Spleen (tissue), 7 donors: ENCODE measurements around the gene DPH2.

Source experiments
- POLR2A ChIP-seq, 3 donors: fragments of 450-650 bp; IDR thresholded peaks; one replicate each; pipeline ENCODE4 v1.5.1; 2017; ENCODE audit warnings: antibody characterized with exemption in 3 of 3, mild to moderate bottlenecking in 1 of 3
- POLR2AphosphoS5 ChIP-seq, 3 donors: sonication (generic); formaldehyde crosslinking; IDR thresholded peaks; one replicate each; pipeline ENCODE4 v1.5.1; 2017; ENCODE audit warnings: antibody characterized with exemption in 3 of 3
- TF ChIP-seq, protein P1 (sequence below), 11 experiments: fragments of 200-600 bp in 7 of 11; fragments of 450-650 bp in 4 of 11; sonication (generic) in 4 of 11; IDR thresholded peaks in 8 of 11; conservative IDR thresholded peaks in 3 of 11; 1 replicate in 7 of 11; 2 replicates in 4 of 11; pipeline versions ENCODE4 v1.4.0 to v1.8.0; 2016 to 2021; ENCODE audit warnings: antibody characterized with exemption in 11 of 11, inconsistent platforms in 4 of 11, mild to moderate bottlenecking in 1 of 11
- donor health status: DM: no; HTN: no; CAD: no; lungs with moderate emphysema.
- donor health status: DM: no; HTN: no; CAD: no.
- donor health status: DM: no; HTN: no; CAD: no.

DNA sequence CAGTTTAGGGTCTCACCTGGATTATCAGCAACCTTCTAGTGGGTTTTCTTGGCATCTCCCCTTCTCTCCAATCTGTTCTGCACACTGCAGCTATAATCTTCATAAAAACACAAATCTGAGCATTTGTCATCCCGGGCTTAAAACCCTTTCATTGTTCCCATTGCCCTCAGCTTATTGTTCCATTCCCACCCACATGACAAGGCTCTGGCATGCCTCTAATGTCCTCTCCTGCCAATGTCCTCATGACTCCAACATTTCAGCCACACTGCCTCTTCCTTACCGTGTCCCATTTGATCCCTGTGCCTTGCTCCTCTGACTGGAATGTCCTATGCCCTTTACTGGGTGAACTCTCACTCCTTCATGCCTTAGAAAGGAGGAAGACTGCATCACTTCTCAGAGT lies 7.5 kb upstream of the DPH2 start:
- TF ChIP-seq, protein P1, sequence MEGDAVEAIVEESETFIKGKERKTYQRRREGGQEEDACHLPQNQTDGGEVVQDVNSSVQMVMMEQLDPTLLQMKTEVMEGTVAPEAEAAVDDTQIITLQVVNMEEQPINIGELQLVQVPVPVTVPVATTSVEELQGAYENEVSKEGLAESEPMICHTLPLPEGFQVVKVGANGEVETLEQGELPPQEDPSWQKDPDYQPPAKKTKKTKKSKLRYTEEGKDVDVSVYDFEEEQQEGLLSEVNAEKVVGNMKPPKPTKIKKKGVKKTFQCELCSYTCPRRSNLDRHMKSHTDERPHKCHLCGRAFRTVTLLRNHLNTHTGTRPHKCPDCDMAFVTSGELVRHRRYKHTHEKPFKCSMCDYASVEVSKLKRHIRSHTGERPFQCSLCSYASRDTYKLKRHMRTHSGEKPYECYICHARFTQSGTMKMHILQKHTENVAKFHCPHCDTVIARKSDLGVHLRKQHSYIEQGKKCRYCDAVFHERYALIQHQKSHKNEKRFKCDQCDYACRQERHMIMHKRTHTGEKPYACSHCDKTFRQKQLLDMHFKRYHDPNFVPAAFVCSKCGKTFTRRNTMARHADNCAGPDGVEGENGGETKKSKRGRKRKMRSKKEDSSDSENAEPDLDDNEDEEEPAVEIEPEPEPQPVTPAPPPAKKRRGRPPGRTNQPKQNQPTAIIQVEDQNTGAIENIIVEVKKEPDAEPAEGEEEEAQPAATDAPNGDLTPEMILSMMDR (IDR thresholded peaks at IDR 0.05 in 8 of 11, conservative IDR thresholded peaks at IDR 0.05 in 3 of 11), result no peak
- TF ChIP-seq POLR2AphosphoS5 (IDR thresholded peaks at IDR 0.05), result no peak
- TF ChIP-seq POLR2A (IDR thresholded peaks at IDR 0.05), result no peak
